SU-DHL-6 (cell line): ENCODE measurements around the gene MADCAM1.

Experiments
- H2AFZ ChIP-seq: fragments of 200-600 bp; sonication (generic); 2 replicates; pipeline ENCODE4 v1.6.1; 2014; ENCODE audit warnings: low read depth, mild to moderate bottlenecking, moderate library complexity, mixed read lengths, antibody characterized with exemption, low read length; ENCODE audit not compliant: severe bottlenecking
- H3F3A ChIP-seq: fragments of 200-600 bp; shearing (Covaris generic); 2 replicates; pipeline ENCODE4 v1.6.0; 2016; ENCODE audit warnings: antibody characterized with exemption, mild to moderate bottlenecking; ENCODE audit not compliant: insufficient read depth
- H3K27ac ChIP-seq: fragments of 200-600 bp; sonication (generic); 2 replicates; pipeline ENCODE4 v1.5.1; 2016; ENCODE audit warnings: low read depth, mild to moderate bottlenecking, low read length, moderate library complexity, mixed read lengths
- H3K27me3 ChIP-seq: fragments of 200-600 bp; sonication (generic), shearing (Covaris generic); 2 replicates; pipeline ENCODE4 v1.6.0; 2014; ENCODE audit warnings: mild to moderate bottlenecking, low read length
- H3K36me3 ChIP-seq: fragments of 200-600 bp; sonication (generic); 2 replicates; pipeline ENCODE4 v1.6.1; 2014; ENCODE audit warnings: mild to moderate bottlenecking, low read length, mixed read lengths
- H3K4me2 ChIP-seq: fragments of 300-600, 200-600 bp; shearing (Covaris generic), sonication (generic); 2 replicates; pipeline ENCODE4 v1.6.0; 2014; ENCODE audit warnings: low read length, low read depth, mild to moderate bottlenecking; ENCODE audit not compliant: poor library complexity, severe bottlenecking
- H3K4me3 ChIP-seq: fragments of 200-600 bp; sonication (generic); 2 replicates; pipeline ENCODE4 v1.5.1; 2014; ENCODE audit warnings: antibody characterized with exemption, low read length, mild to moderate bottlenecking, mixed read lengths; ENCODE audit not compliant: insufficient read depth, poor library complexity, severe bottlenecking
- H3K79me2 ChIP-seq: fragments of 200-600 bp; sonication (generic); 2 replicates; pipeline ENCODE4 v1.6.1; 2014; ENCODE audit warnings: mild to moderate bottlenecking, low read length, moderate library complexity; ENCODE audit not compliant: insufficient read depth
- H3K9ac ChIP-seq: fragments of 200-600 bp; sonication (generic); 2 replicates; pipeline ENCODE4 v1.7.0; 2014; ENCODE audit warnings: mild to moderate bottlenecking, low read length
- H3K9me2 ChIP-seq: fragments of 200-600 bp; sonication (generic); replicated peaks from 2 replicates; pipeline ENCODE4 v1.6.1; 2014; ENCODE audit warnings: low read length; ENCODE audit not compliant: insufficient read depth
- H3K9me3 ChIP-seq: fragments of 200-600 bp; sonication (generic); 2 replicates; pipeline ENCODE4 v1.6.1; 2014; ENCODE audit warnings: low read length, mixed read lengths; ENCODE audit not compliant: insufficient read depth
- H4K20me1 ChIP-seq: fragments of 200-600 bp; sonication (generic); 2 replicates; pipeline ENCODE4 v1.6.1; 2014; ENCODE audit warnings: low read depth, mild to moderate bottlenecking, antibody characterized with exemption, low read length, moderate library complexity, mixed read lengths
- EZH2phosphoT487 ChIP-seq: fragments of 200-600 bp; sonication (generic), shearing (Covaris generic); conservative IDR thresholded peaks from 2 replicates; pipeline ENCODE4 v1.6.1; 2018; ENCODE audit warnings: mild to moderate bottlenecking, antibody characterized with exemption, low read length, moderate library complexity, mixed read lengths
- TF ChIP-seq, protein P1 (sequence below): fragments of 200-600 bp; sonication (generic); IDR thresholded peaks from one replicate; pipeline ENCODE4 v1.5.1; 2017; ENCODE audit warnings: antibody characterized with exemption, mild to moderate bottlenecking, low read length, moderate library complexity; ENCODE audit not compliant: insufficient read depth, poor library complexity, severe bottlenecking

The MADCAM1 gene

DNA sequence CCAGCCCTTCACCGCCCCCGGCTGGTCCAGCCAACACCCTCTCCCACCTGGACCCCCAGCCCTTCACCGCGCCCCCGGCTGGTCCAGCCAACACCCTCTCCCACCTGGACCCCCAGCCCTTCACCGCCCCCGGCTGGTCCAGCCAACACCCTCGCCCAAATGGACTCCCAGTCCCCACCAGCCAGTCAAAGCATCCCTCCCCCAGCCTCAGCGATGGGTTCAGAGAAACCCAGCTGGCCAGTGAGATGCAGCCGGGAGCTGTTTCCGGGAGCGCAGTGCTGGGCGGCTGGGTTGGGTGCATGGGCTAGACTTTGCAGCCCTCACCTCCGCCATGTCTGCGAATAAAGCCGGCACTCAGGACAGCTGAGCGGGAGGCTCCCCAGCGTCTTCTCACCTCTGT is 28.7 kb downstream of the MADCAM1 start:
- Histone ChIP-seq H3K9ac (no peak overlapping the region), H3K4me3 (no peak overlapping the region), H3K79me2 (no peaks in the 10 kb centered on the region), H4K20me1 (no peaks in the 10 kb centered on the region), H3K9me2 (no peaks in the 10 kb centered on the region), H3F3A (no peaks in the 10 kb centered on the region), H3K4me2 (no peak overlapping the region), H3K36me3 (no peaks in the 10 kb centered on the region), H3K27me3 (no peaks in the 10 kb centered on the region), H3K9me3 (no peaks in the 10 kb centered on the region), H2AFZ (no peak overlapping the region), H3K27ac (no peak overlapping the region)
- TF ChIP-seq, protein P1, sequence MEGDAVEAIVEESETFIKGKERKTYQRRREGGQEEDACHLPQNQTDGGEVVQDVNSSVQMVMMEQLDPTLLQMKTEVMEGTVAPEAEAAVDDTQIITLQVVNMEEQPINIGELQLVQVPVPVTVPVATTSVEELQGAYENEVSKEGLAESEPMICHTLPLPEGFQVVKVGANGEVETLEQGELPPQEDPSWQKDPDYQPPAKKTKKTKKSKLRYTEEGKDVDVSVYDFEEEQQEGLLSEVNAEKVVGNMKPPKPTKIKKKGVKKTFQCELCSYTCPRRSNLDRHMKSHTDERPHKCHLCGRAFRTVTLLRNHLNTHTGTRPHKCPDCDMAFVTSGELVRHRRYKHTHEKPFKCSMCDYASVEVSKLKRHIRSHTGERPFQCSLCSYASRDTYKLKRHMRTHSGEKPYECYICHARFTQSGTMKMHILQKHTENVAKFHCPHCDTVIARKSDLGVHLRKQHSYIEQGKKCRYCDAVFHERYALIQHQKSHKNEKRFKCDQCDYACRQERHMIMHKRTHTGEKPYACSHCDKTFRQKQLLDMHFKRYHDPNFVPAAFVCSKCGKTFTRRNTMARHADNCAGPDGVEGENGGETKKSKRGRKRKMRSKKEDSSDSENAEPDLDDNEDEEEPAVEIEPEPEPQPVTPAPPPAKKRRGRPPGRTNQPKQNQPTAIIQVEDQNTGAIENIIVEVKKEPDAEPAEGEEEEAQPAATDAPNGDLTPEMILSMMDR, result no peak
- TF ChIP-seq EZH2phosphoT487, result no peak

DNA sequence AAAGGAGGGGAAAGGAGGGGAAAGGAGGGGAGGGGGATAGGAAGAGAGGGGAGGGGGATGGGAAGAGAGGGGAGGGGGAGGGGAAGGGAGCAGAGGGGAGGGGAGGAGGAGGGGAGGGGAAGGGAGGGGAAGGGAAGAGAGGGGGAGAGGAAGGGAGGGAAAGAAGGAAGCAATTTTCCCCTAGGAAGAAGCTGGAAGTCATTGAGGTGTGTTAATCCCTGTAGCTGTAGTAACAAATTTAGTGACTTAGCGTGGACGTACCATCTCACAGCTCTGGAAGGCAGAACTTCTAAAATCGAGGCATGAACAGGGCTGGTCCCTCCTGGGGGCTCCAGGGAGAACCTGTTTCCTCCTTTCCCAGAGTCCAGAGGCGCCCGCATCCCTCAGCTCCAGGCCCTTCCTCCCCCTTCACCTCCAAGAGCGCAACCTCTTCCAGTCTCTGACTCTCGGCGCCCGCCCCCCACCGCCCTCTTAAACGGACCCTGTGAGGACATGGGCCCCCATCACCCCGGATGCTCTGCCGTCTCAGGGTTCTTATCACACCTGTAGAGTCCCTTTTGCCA is 29.7 kb downstream of the MADCAM1 start:
- H2AFZ ChIP-seq, result no peak overlapping the region
- H3K27ac ChIP-seq, result no peak overlapping the region
- no peaks in the 10 kb centered on the region for H3F3A ChIP-seq
- H3K36me3 ChIP-seq, result no peaks in the 10 kb centered on the region
- H3K4me2 ChIP-seq, result no peak overlapping the region
- TF ChIP-seq, protein P1, result no peak
- no peak for TF ChIP-seq EZH2phosphoT487
- no peaks in the 10 kb centered on the region for H3K79me2 ChIP-seq
- H3K9me2 ChIP-seq, result no peaks in the 10 kb centered on the region
- H3K9me3 ChIP-seq, result no peaks in the 10 kb centered on the region
- no peak overlapping the region for H3K4me3 ChIP-seq
- no peaks in the 10 kb centered on the region for H4K20me1 ChIP-seq
- H3K27me3 ChIP-seq, result no peaks in the 10 kb centered on the region
- H3K9ac ChIP-seq, result no peak overlapping the region

DNA sequence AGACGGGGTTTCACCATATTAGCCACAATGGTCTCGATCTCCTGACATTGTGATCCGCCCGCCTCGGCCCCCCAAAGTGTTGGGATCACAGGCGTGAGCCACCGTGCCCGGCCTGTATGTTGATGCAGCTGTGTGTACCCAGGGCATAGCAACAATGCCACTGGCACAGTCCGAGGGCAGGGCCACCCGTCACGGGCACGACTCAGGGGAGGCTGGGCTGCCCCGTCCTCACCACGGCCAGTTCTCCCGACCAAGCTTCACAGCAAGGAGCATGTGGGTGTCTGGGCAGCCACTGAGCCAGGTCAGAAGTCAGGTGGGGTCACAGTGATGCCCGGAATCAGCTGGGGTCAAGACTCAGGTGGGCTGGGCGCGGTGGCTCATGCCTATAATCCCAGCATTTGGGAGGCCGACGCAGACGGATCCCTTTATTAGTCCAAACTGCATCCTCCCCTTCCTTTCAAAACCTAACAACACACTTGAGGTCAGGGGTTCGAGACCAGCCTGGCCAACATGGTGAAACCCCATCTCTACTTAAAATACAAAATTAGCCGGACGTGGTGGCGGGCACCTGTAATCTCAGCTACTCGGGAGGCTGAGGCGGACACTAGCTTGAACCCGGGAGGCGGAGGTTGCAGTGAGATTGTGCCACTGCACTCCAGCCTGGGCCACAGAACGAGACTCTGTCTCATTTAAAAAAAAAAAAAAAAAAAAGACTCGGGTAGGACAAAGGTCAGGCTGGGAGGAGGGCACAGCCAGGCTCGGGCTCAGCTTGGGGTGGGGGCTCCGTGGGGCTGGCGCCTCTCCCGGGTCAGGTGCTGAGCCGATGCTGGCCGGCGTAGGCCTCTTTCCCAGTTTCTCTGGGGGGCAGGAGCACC is 34.1 kb downstream of the MADCAM1 start:
- H3F3A ChIP-seq, result no peaks in the 10 kb centered on the region
- no peaks in the 10 kb centered on the region for H3K9me3 ChIP-seq
- peak overlapping the region; percentile 89 for H3K4me3 ChIP-seq
- H3K9ac ChIP-seq, result peak overlapping the region; percentile 89
- peaks cover 25% of the 10 kb centered on the region for H3K79me2 ChIP-seq
- no peaks in the 10 kb centered on the region for H3K27me3 ChIP-seq
- TF ChIP-seq EZH2phosphoT487, result no peak
- TF ChIP-seq, protein P1, result no peak
- no peaks in the 10 kb centered on the region for H3K9me2 ChIP-seq
- no peak overlapping the region for H3K27ac ChIP-seq
- peak overlapping the region; percentile 62 for H3K4me2 ChIP-seq
- no peaks in the 10 kb centered on the region for H3K36me3 ChIP-seq
- H2AFZ ChIP-seq, result peak overlapping the region; percentile 92
- no peaks in the 10 kb centered on the region for H4K20me1 ChIP-seq
